Mucosa of descending colon (tissue), 3 donors: ENCODE results near the gene MIPOL1. TPM values are rescaled to one million over a fixed set of nuclear protein-coding genes. Genes with fewer than 3 reads are reported as not detected.
"Not testable (repeated sequence)": the region's sequence is repeated elsewhere in the genome, so short reads cannot be mapped to it uniquely, and the experiment has no call there.

Experiments used
- ATAC-seq: fragments of 200-7000 bp; cut with Tn5 transposase; one replicate; pipeline ENCODE4 v1.9.1; 2020; ENCODE audit warnings: mild to moderate bottlenecking, moderate library complexity
- DNase-seq, 3 donors: peaks; one replicate each; pipeline ENCODE4 v3.0.0-alpha.2; 2020
- H3K36me3 ChIP-seq: fragments of 200-600 bp; one replicate; pipeline ENCODE4 v1.8.0; 2021; ENCODE audit warnings: low read depth, mild to moderate bottlenecking
- H3K4me1 ChIP-seq: fragments of 200-600 bp; one replicate; pipeline ENCODE4 v1.8.0; 2021; ENCODE audit warnings: low read depth, mild to moderate bottlenecking
- H3K4me3 ChIP-seq: fragments of 200-600 bp; one replicate; pipeline ENCODE4 v1.8.0; 2021; ENCODE audit warnings: mild to moderate bottlenecking
- H3K9me3 ChIP-seq: fragments of 200-600 bp; one replicate; pipeline ENCODE4 v1.8.0; 2021; ENCODE audit warnings: mild to moderate bottlenecking
- CTCF ChIP-seq: fragments of 200-600 bp; IDR thresholded peaks from one replicate; pipeline ENCODE4 v1.8.0; 2022; ENCODE audit warnings: antibody characterized with exemption, mild to moderate bottlenecking
- intact Hi-C, 2 donors: fragments of 100-400 bp; cut with DNase I in 1 of 2; cut with micrococcal nuclease in 1 of 2; formaldehyde crosslinking; loops; one replicate each; pipeline versions ENCODE4 v1.11.0 to v1.11.1; 2022; cut with DNase I, micrococcal nuclease
- total RNA-seq, 3 donors: library from RNA; stranded (reverse); fragmentation: NEBNext Ultra II Directional in 2 of 3; extraction: Animal tissue kit (Norgen Biotek cat#: 25700) in 2 of 3; gene quantifications; one replicate each; pipeline versions ENCODE4 v1.2.1 to v1.2.4, GENCODE V29; 2021 to 2023
- donor health status: DM: no; HTN: no; CAD: no; lungs with moderate emphysema.
- donor health status: DM: no; HTN: no; CAD: no.
- donor health status: DM: no; HTN: yes; CAD: no.

MIPOL1 gene
- total RNA-seq, 3 donors from 2014 or later, result 5.5 to 12.0 (median 11.7) TPM

DNA sequence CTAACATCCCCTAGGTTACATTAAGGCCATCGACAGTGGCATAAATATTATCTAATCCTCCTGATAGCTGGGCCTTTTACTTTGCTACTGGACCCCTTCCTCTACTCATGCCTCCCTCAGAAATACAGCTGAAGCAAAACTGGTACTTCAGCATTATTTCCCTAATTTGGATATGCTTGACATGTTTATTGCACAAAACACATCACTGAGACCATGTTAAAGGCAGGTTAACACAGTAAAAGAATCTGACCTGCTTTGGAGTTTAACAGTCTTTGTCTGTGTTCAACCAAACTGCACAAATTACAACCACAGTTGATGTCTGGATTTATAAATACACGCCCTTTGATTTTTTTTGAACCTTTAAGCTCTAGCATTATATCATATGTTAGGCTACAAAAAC, 240.7 kb downstream of the MIPOL1 start:
- Histone ChIP-seq H3K9me3 (no peaks in the 10 kb centered on the region), H3K36me3 (no peaks in the 10 kb centered on the region), H3K4me1 (peaks cover 5% of the 10 kb centered on the region), H3K4me3 (no peak overlapping the region)
- intact Hi-C loops, result no loop called here
- ATAC-seq (no peak), DNase-seq (no peak)
- TF ChIP-seq CTCF, result no peak

DNA sequence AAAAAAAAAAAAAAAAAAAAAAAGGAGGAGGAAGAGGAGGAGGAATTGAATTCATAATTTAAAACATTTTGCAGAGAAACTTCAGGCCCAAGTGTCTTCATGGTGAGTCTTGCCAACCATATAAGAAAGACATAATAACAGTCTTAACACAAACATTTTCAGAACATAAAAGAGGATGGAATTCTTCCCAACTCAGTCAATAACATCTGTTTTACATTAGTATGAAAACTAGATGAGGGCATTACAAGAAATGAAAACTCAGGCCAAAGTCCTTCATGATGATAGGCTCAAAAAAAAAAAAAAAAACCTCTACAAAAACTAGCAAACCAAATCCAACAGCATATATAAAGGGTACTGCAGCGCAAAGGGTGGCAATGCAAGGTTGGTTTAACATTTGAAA, 245.7 kb downstream of the MIPOL1 start:
- no peak for DNase-seq
- intact Hi-C loops, result no loop called here
- Histone ChIP-seq H3K9me3 (no peaks in the 10 kb centered on the region), H3K4me1 (no peaks in the 10 kb centered on the region), H3K4me3 (no peak overlapping the region), H3K36me3 (no peaks in the 10 kb centered on the region)
- no peak for ATAC-seq
- TF ChIP-seq CTCF, result no peak

- no peaks in the 10 kb centered on the region for H3K9me3 ChIP-seq
- no peak overlapping the region for H3K4me3 ChIP-seq
- DNase-seq (no peak), ATAC-seq (no peak)
- no peaks in the 10 kb centered on the region for H3K36me3 ChIP-seq
- intact Hi-C loops, result no loop called here
- no peak for TF ChIP-seq CTCF
- H3K4me1 ChIP-seq, result no peaks in the 10 kb centered on the region
Observed at GRCh38 chr14:37447883-37448391, 250.2 kb downstream of the MIPOL1 start.

GRCh38 chr14:37452323-37452722, 254.6 kb downstream of the MIPOL1 start:
- ATAC-seq (no peak), DNase-seq (no peak)
- Histone ChIP-seq H3K4me1 (no peaks in the 10 kb centered on the region), H3K4me3 (no peak overlapping the region), H3K36me3 (no peaks in the 10 kb centered on the region), H3K9me3 (no peaks in the 10 kb centered on the region)
- intact Hi-C loops, result no loop called here
- no peak for TF ChIP-seq CTCF

GRCh38 chr14:37453985-37454384, 256.2 kb downstream of the MIPOL1 start:
- Histone ChIP-seq H3K4me1 (no peaks in the 10 kb centered on the region), H3K9me3 (no peaks in the 10 kb centered on the region), H3K36me3 (no peaks in the 10 kb centered on the region), H3K4me3 (no peak overlapping the region)
- DNase-seq, result no peak
- TF ChIP-seq CTCF, result no peak
- ATAC-seq, result no peak
- intact Hi-C loops, result no loop called here

DNA sequence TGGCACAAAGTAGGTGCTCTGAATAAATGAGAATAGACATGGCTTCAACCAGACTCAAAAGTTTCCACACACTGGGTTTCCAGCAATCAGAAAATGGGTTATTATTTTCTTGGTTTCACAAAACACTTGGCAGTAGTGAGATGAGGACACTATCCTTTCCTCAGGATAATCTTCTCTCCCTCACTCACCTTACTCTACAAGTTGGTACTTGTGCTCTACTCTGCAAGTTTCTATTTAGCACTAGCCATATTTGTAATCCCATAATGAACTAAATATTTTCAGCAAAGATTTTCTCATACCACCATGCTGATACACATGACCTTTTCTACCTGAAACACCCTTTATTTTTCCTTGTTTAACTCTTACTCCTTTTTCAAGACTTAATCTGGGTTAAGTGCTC, 259.6 kb downstream of the MIPOL1 start:
- ATAC-seq (no peak), DNase-seq (no peak)
- no peak overlapping the region for H3K4me3 ChIP-seq
- no peaks in the 10 kb centered on the region for H3K36me3 ChIP-seq
- intact Hi-C loops, result no loop called here
- H3K4me1 ChIP-seq, result no peaks in the 10 kb centered on the region
- no peak for TF ChIP-seq CTCF
- peaks cover 9% of the 10 kb centered on the region for H3K9me3 ChIP-seq

DNA sequence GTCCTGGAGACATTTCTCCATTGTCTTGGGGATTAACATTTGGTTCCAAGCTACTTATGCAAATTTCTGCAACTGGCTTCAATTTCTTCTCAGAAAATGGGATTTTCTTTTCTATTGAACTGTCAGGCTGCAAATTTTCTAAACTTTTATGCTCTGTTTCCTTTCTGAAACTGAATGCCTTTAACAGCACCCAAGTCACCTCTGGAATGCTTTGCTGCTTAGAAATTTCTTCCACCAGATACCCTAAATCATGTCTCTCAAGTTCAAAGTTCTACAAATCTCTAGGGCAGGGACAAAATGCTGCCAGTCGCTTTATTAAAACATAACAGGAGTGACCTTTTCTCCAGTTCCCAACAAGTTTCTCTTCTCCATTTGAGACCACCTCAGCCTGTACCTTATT, 264.7 kb downstream of the MIPOL1 start:
- H3K4me3 ChIP-seq, ATAC-seq, H3K36me3 ChIP-seq, H3K9me3 ChIP-seq, DNase-seq, H3K4me1 ChIP-seq, intact Hi-C loops: not testable (repeated sequence)
